GM21825 (cell line): ENCODE measurements around the gene PYROXD2.
"Not testable (repeated sequence)": the region's sequence is repeated elsewhere in the genome, so short reads cannot be mapped to it uniquely, and the experiment has no call there.

Experiments used
- ATAC-seq: cut with Tn5 transposase; IDR thresholded peaks from one replicate; pipeline ENCODE4 v1.9.1; 2021; ENCODE audit warnings: mild to moderate bottlenecking, moderate library complexity; ENCODE audit not compliant: unreplicated experiment

The PYROXD2 gene

GRCh38 chr10:98370831-98371820 lies 43.9 kb downstream of the PYROXD2 start:
- ATAC-seq: no peak

DNA sequence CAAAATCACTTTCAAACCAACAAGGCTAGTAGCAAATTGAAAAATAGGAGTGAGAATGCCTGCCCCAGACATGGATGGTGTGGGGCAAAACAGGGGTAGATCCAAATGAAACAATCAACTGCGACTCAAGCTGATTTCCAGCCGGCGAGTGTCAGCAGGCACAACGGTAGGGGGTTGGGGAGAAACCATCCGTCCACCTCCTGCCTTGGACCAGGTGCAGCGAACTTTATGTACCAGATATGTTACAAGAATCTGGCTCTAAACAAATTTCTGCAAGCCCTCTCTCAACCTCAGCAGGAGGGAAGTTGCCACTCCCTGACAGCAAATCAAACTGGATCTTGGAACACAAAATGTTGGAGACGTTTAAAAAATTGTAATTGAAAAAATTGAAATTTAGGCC lies 45.2 kb downstream of the PYROXD2 start:
- no peak for ATAC-seq

DNA sequence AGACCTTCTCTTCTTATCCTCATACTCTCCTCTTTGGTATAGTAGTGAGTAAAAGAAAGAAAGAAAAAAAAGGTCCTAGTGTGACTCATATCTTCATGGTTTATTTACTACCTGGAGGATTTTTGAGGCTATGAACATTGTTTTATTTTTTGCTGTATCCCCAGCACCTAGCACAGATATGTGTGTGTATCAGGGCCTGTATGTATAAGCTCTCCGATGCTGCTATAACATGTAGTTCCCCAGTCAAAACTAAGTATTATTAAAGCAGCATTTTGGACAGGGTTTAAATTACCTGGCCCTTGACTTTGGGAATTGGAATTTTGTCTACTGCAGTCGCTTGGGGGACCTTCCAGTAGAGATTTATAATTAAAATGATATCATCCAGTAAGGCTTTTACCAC lies 46.3 kb downstream of the PYROXD2 start:
- no peak for ATAC-seq

- ATAC-seq: no peak
These were observed 47.2 kb downstream of the PYROXD2 start for GRCh38 chr10:98367604-98368451.

- no peak for ATAC-seq
These were observed 48.9 kb downstream of the PYROXD2 start for GRCh38 chr10:98366062-98366530.

DNA sequence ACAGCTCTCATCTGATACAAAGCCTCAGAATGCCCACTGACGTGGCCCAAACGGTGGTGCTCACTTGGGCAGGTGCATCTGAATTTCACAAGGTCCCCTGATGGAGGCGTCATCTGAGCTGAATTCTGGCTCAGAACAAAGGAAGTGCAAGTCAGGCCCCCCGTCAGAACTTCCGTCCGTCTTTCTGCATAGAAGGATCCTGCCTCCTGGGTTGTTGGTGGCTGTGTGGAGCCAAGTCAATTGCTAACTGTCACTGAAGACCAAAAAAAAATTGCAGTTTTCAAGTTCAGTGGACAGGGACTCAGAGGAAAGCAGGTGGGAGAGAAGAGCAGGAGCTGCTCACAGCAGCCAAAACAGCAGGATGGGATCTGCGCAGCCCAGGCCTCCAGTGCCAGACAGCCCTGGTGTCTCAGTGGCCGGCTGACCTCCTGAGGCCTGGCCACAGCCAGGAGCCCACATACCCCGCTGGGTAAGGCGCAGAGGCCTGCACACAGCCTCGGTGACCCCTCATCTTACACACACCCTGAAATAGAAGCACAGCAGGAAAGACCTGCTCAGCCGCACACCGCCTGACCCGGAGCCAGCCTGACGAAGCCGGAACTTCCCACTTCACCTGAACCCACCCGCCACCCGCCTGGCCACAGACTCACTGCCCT lies 49.4 kb downstream of the PYROXD2 start:
- no peak for ATAC-seq

DNA sequence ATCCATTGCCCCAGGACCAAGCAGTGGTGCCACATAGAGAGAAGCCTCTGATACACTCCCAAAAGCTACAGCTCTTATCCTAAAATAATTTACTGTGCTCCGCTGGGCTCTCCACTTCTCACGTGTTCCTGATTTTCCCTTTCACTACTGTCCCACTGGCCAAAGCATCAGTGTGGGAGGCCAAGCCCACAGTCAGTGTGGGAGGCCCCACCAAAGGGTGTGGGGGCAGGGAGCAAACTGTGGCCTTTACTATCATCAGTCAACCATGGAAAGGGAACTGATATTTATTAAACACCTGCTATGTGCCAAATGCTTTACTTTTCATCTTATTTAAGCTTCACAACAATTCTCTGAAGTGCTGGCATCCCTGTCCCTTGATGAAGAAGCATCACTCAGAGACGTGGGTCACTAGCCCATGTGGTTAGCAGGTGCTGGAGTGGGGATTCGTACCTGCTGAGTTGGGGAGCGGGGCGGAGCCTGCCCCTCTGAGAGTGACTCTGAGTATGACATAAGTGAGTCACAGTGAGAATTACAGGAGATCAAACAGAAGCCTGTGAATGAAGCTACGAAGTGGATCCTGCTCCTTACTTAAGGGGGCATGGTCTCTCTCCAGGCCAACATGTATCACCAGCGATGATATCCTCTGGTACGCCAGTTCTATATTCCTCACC lies 50.4 kb downstream of the PYROXD2 start:
- ATAC-seq: no peak

DNA sequence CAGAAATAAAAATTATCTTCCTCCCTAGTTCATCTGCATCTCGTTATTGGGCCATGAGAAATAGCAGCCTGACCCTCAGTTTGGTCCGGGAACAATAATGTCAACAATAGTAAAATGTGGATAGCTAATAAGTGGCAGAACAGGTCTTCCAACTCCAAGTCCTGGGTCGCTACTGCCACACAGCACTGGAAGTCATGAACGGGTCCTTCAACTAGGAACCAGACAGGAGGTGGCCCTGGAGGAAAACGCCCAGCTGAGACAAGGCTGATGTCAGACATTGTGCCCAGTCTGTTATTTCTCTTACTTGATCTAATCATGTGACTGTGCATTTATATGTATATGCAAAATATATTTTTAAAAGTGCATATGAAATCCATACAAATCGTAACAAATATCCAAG lies 51.8 kb downstream of the PYROXD2 start:
- ATAC-seq: no peak

DNA sequence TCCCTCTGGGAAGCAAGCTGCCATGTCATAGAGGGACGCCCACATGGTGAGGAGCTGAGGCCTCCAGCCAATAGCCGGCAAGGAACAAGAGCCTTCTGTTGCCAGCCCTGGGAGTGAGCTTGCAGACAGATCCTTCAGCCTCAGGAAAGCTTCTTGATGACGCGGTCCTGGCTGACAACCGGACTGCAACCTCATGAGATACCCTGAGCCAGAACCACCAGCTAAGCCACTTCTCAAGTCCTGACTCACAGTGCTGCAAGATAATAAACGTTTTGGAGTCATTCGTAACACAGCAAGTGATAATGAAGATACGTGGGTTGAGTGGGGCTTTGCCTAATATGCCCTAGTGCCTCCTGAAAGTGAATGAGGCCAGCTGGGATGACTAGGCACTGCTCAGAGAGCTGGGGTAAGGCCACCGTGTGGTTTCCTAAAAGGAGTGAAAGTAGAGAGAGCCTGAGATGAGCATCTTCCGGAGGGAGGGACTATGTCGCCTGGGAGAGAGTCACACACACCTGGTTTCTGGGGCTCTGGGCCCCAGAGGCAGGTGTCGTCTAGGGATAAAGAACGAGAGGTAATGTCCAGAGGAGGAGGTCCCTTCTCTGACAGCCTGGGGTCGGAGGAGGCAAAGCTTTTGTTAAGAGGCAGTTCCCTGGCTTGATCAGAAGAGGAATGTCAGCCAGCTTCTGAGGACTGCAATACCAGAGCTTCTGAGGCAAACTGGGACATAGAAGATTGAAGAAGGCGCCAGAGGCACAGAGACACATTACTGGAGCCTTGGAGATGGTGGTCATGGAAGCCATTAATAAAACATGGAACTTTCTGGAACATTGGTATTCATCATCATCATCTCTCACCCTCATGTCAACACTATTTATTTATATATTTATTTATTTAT lies 53.6 kb downstream of the PYROXD2 start:
- ATAC-seq: peak; percentile 77

- ATAC-seq: no peak
These were observed 57.7 kb downstream of the PYROXD2 start for GRCh38 chr10:98357194-98357822.

- ATAC-seq: no peak
These were observed 60.5 kb downstream of the PYROXD2 start for GRCh38 chr10:98354491-98354890.

DNA sequence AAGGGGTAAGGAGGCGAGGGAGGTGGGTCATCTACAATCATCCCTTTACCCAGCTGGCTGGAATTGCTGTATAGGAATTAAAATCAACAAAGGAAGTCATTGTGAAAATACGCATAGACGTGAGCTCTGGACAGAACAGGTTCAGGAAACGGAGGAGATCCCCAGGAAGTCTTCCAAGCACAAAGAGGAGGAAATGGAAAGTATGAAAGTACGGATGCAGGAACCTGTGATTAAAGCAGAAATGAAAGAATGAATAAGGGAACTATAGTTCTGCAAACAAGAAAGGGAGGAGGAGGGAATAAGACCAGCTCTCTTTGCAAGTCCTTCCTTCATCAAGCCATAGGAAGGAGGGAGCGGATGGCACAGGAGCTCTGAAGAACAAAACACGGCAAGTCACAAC lies 61.8 kb downstream of the PYROXD2 start:
- ATAC-seq: no peak

DNA sequence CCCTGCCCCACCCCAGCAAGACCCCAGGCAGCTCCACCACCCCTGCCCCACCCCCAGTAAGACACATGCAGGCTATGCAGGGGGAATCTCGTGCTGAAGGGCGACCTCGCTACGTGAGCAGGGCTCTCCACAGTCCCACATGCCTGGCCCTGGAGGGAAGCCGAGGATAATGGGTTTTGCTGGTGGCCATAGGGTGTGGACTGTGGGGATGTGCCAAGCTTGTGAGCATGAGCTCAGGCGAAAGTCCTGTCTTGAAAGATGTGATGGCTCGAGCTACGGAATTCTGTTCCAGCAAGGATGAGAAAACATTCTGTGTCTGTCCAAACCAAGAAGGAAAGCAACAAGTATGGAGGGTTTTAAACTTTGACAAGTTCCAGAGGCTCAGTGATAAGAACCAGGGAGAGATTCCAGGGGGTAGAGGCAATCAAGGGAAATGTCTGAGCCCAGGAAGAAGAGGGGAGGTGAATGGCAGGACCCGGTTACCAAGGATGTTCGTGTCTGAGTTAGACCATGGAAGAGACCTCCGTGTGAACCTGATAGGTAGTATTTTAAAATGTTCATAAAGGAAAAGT lies 63.1 kb downstream of the PYROXD2 start:
- no peak for ATAC-seq

DNA sequence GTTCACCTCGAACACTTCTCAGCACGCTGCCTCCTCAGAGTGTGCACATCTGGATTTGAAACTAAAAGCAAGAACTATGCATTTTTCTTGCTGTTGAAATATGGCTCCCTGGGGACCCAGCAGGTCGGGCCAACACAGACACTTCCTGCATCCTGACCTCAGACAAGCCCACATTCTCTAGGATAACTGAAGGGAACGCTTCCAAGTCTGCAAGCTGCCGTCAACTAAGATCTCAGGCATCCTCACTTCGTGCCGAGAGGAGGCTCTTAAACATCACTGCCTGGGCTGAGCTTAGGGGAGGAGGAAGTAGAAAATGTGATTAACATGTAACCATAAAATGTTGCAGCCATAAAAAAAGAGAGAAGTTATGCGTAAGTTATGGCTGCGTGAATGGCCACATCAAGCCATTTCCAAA lies 65.5 kb downstream of the PYROXD2 start:
- ATAC-seq: peak; percentile 54

DNA sequence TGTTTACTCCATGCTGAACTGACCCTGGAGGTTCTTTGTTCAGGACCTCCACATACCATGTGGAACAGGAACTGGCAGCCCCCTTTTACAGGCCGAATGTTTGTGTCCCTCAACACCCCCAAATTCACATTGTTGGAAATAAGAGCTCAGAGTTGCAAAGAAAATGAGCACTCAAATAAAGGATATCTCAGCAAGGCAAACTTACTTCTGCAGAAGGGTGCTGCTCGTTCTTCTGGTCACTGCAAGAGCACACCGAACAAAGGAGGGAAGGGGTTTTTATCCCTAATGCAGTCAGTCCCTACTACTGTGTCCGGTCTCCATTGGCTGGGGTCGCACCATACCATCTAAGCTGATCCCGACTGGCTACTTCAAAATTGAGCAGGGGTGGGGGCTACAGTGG lies 68.1 kb downstream of the PYROXD2 start:
- no peak for ATAC-seq

DNA sequence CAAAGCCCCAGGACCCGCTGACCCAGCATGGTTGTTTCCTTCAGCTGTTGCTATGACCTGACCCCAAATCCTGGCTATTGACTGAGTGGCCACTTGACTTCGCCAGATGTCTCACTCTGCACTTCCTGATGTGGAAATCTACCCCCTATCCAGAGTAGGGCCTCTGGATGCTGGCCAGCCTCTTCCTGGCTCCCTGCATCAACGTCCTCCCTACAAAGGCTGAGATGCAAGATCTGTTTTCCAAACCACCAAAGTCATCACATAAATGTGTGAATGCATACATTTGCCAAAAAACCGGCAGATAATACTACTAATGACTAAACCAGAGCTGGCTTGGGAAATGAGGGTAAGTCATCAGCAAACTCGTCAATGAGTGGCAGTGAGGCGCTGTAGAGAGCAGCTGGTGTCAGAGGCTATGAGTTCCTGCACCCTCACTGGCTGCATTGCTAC lies 70.4 kb downstream of the PYROXD2 start:
- no peak for ATAC-seq

DNA sequence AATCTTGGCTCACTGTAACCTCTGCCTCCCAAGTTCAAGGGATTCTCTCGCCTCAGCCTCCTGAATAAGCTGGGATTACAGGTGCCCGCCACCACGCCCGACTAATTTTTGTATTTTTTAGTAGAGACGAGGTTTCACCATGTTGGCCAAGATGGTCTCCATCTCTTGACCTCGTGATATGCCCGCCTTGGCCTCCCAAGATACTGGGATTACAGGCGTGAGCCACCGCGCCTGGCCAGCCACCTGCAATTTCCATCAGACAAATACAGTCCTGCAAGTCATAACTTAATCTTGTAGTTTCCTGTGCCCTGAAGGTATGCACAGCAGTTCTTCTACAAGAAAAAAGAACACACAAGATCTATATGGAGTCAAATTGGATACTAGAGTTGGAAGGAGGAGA lies 73.3 kb downstream of the PYROXD2 start:
- ATAC-seq: not testable (repeated sequence)

DNA sequence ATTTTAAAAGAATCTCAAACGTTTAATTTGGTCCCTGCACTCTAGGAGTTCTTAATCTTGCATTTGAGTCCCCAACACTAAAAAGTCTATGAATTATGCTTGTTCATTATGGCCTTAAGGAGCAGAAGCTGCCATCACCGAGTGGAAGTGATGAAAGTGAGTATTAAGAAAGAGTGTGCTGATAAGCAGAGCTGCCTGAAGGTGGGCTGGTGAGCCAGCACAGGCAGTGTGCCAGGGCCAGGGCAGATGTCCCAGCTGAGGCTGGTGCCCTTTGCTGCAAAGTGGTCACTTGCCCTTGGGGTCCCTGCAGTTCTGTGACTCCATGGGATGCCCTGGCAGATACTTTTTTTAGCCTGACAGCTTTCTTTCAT lies 74.1 kb downstream of the PYROXD2 start:
- no peak for ATAC-seq
